Kidney epithelial cell (primary cell): Measurements from ENCODE around the gene CNFN. TPM values are rescaled to one million over a fixed set of nuclear protein-coding genes. Genes with fewer than 3 reads are reported as not detected.
"Not testable (repeated sequence)": the region's sequence is repeated elsewhere in the genome, so short reads cannot be mapped to it uniquely, and the experiment has no call there.

Source experiments
- DNase-seq: peaks from one replicate; pipeline ENCODE4 v3.0.0-alpha.2; 2010; ENCODE audit warnings: low read depth
- H3K27me3 ChIP-seq: 2 replicates; pipeline ENCODE4 v1.6.0; 2011; ENCODE audit warnings: low read length; ENCODE audit not compliant: control insufficient read depth, insufficient read depth
- H3K36me3 ChIP-seq: 2 replicates; pipeline ENCODE4 v1.5.1; 2011; ENCODE audit warnings: low read length; ENCODE audit not compliant: control insufficient read depth, insufficient read depth
- H3K4me3 ChIP-seq: 2 replicates; pipeline ENCODE4 v1.5.1; 2011; ENCODE audit warnings: low read depth, mild to moderate bottlenecking, control low read depth, low read length
- CTCF ChIP-seq: IDR thresholded peaks from 2 replicates; pipeline ENCODE4 v1.5.1; 2011; ENCODE audit warnings: mild to moderate bottlenecking, moderate library complexity, low read length, control low read depth, inconsistent platforms; ENCODE audit not compliant: insufficient read depth, poor library complexity, severe bottlenecking
- total RNA-seq: library from RNA; depleted of rRNA; stranded (reverse); fragments of >200 nt; gene quantifications from 2 replicates; pipeline ENCODE4 v1.2.3, GENCODE V29; 2015

Gene CNFN
- total RNA-seq, 1 donor from 2014 or later: not detected

GRCh38 chr19:42343344-42344110, 46.6 kb downstream of the CNFN start:
- Histone ChIP-seq H3K36me3 (no peaks in the 10 kb centered on the region), H3K27me3 (no peaks in the 10 kb centered on the region), H3K4me3 (no peak overlapping the region)
- TF ChIP-seq CTCF: peak; percentile 12
- DNase-seq: no peak

GRCh38 chr19:42339922-42340321, 50.2 kb downstream of the CNFN start:
- not testable (repeated sequence) for H3K4me3 ChIP-seq, DNase-seq, H3K27me3 ChIP-seq, H3K36me3 ChIP-seq

- H3K27me3 ChIP-seq, H3K36me3 ChIP-seq, H3K4me3 ChIP-seq, DNase-seq: not testable (repeated sequence)
Observed at GRCh38 chr19:42339126-42339860, 50.8 kb downstream of the CNFN start.

Other genes with a start within 250 kb of the CNFN start
- gene DEDD2, start 172.6 kb downstream of the CNFN start, total RNA-seq: 42.9 and 47.3 TPM in 2 replicates
- 6.1 and 7.3 TPM in 2 replicates for gene ZNF526, start 170.0 kb downstream of the CNFN start, total RNA-seq
- 27.3 and 36.1 TPM in 2 replicates for gene GSK3A, start 147.7 kb downstream of the CNFN start, total RNA-seq
- 31.6 and 48.8 TPM in 2 replicates for gene ERF, start 135.2 kb downstream of the CNFN start, total RNA-seq
- 39.4 and 41.7 TPM in 2 replicates for gene CIC, start 121.0 kb downstream of the CNFN start, total RNA-seq
- gene PRR19, start 88.2 kb downstream of the CNFN start, total RNA-seq: 0.55 and 0.92 TPM in 2 replicates
- gene PAFAH1B3, start 87.7 kb downstream of the CNFN start, total RNA-seq: 106 and 113 TPM in 2 replicates
- gene TMEM145, start 77.0 kb downstream of the CNFN start, total RNA-seq: 0.54 and 4.9 TPM in 2 replicates
- 45.0 and 49.2 TPM in 2 replicates for gene MEGF8, start 64.7 kb downstream of the CNFN start, total RNA-seq
- 3.7 and 7.5 TPM in 2 replicates for gene LIPE, start 37.1 kb upstream of the CNFN start, total RNA-seq
- not detected in 2 replicates for gene CXCL17, start 52.6 kb upstream of the CNFN start, total RNA-seq
- gene CEACAM1, start 138.2 kb upstream of the CNFN start, total RNA-seq: 2.1 and 3.6 TPM in 2 replicates
- not detected in 2 replicates for gene CEACAM8, start 204.6 kb upstream of the CNFN start, total RNA-seq